ENCODE data around the gene CHMP1B.
"Not testable (repeated sequence)": the region's sequence is repeated elsewhere in the genome, so short reads cannot be mapped to it uniquely, and the experiment has no call there.

The CHMP1B gene

DNA sequence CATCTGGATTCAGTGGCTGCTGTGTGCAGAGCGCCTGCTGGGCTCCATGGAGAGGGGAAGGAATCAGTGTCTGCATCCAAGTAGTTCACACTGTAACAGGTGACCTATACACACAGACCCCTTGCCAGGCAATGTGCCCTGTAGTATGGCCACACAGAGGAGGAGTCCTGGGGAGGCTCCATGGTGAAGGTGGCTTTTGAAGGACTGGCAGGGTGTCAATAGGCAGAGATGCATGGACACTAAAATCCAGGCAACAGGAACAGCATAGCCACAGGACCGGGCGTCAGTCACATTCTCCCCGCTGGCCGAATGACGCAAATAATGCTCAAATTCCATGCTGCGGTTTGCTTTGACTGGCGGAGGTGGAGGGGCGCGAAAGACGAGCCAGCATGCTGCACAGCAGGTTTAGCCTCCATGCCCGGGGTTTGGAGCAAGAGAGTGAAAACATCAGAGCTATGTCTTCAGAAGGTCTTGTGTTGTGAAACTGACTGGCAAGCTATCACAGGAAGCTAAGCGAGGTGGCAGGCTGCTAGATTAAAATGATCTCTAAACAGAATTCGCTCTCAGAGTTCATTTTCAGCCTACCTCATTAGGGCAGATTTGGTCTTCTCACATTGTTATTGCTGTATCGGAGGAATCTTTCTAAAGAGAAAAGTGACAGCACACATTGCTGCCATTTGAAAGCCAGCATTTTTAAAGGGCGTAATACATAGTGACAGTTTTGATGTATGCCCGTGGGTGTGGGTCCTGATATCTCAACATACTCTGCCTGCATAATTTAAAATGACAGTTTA is 1.2 kb upstream of the CHMP1B start:
- Histone ChIP-seq H2AFZ (ENCODE audit: low read length) (peak overlapping the region; percentile 89), H3K9ac (ENCODE audit: low read length) (peak overlapping the region; percentile 90), H3K27me3 (replicated peaks; ENCODE audit: insufficient read depth, low read length) (no peaks in the 10 kb centered on the region), H3K9me2 (replicated peaks; ENCODE audit: insufficient read depth, low read length) (no peaks in the 10 kb centered on the region), H3K36me3 (replicated peaks; ENCODE audit: insufficient read depth, low read length) (no peaks in the 10 kb centered on the region), H4K20me1 (ENCODE audit: insufficient read depth, low read length) (no peaks in the 10 kb centered on the region), H3K27ac (ENCODE audit: low read length) (peak overlapping the region; percentile 60), H3K4me1 (ENCODE audit: low read length) (peaks cover 9% of the 10 kb centered on the region), H3K4me3 (ENCODE audit: low read length) (peak overlapping the region; percentile 86), H3K79me2 (ENCODE audit: low read length) (peaks cover 24% of the 10 kb centered on the region), H3F3A (ENCODE audit: insufficient read depth, low read length) (peaks cover 9% of the 10 kb centered on the region), H3K9me3 (replicated peaks; ENCODE audit: insufficient read depth, low read length) (no peaks in the 10 kb centered on the region), H3K4me2 (ENCODE audit: low read depth, low read length) (peak overlapping the region; percentile 99)
- peak; percentile 34 for DNase-seq
- TF ChIP-seq EZH2 (optimal IDR thresholded peaks at IDR 0.05; ENCODE audit: low read depth, low read length) (no peak), EZH2phosphoT487 (IDR thresholded peaks at IDR 0.05; ENCODE audit: low read length) (no peak)
- TF ChIP-seq, protein P1, sequence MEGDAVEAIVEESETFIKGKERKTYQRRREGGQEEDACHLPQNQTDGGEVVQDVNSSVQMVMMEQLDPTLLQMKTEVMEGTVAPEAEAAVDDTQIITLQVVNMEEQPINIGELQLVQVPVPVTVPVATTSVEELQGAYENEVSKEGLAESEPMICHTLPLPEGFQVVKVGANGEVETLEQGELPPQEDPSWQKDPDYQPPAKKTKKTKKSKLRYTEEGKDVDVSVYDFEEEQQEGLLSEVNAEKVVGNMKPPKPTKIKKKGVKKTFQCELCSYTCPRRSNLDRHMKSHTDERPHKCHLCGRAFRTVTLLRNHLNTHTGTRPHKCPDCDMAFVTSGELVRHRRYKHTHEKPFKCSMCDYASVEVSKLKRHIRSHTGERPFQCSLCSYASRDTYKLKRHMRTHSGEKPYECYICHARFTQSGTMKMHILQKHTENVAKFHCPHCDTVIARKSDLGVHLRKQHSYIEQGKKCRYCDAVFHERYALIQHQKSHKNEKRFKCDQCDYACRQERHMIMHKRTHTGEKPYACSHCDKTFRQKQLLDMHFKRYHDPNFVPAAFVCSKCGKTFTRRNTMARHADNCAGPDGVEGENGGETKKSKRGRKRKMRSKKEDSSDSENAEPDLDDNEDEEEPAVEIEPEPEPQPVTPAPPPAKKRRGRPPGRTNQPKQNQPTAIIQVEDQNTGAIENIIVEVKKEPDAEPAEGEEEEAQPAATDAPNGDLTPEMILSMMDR (IDR thresholded peaks at IDR 0.05; ENCODE audit: low read length), result no peak

GRCh38 chr18:11850821-11851145 is 430 bp upstream of the CHMP1B start:
- Histone ChIP-seq H3K9me3 (replicated peaks; ENCODE audit: insufficient read depth, low read length) (no peaks in the 10 kb centered on the region), H3K4me2 (ENCODE audit: low read depth, low read length) (peak overlapping the region; percentile 99), H3F3A (ENCODE audit: insufficient read depth, low read length) (peaks cover 9% of the 10 kb centered on the region), H3K27me3 (replicated peaks; ENCODE audit: insufficient read depth, low read length) (no peaks in the 10 kb centered on the region), H3K4me1 (ENCODE audit: low read length) (peaks cover 9% of the 10 kb centered on the region), H3K9ac (ENCODE audit: low read length) (peak overlapping the region; percentile 90), H3K9me2 (replicated peaks; ENCODE audit: insufficient read depth, low read length) (no peaks in the 10 kb centered on the region), H3K36me3 (replicated peaks; ENCODE audit: insufficient read depth, low read length) (no peaks in the 10 kb centered on the region), H3K4me3 (ENCODE audit: low read length) (peak overlapping the region; percentile 86), H3K79me2 (ENCODE audit: low read length) (peaks cover 24% of the 10 kb centered on the region), H4K20me1 (ENCODE audit: insufficient read depth, low read length) (no peaks in the 10 kb centered on the region), H2AFZ (ENCODE audit: low read length) (peak overlapping the region; percentile 89), H3K27ac (ENCODE audit: low read length) (peak overlapping the region; percentile 60)
- TF ChIP-seq, protein P1 (IDR thresholded peaks at IDR 0.05; ENCODE audit: low read length), result no peak
- DNase-seq, result no peak

- no peak for TF ChIP-seq EZH2phosphoT487 (IDR thresholded peaks at IDR 0.05; ENCODE audit: low read length)
- TF ChIP-seq, protein P1 (IDR thresholded peaks at IDR 0.05; ENCODE audit: low read length), result no peak
- no peak for TF ChIP-seq EZH2 (optimal IDR thresholded peaks at IDR 0.05; ENCODE audit: low read depth, low read length)
- Histone ChIP-seq H4K20me1 (ENCODE audit: insufficient read depth, low read length) (no peaks in the 10 kb centered on the region), H3K4me1 (ENCODE audit: low read length) (peaks cover 9% of the 10 kb centered on the region), H3K9me2 (replicated peaks; ENCODE audit: insufficient read depth, low read length) (no peaks in the 10 kb centered on the region), H3K9ac (ENCODE audit: low read length) (peak overlapping the region; percentile 90), H3K4me3 (ENCODE audit: low read length) (peak overlapping the region; percentile 86), H2AFZ (ENCODE audit: low read length) (peak overlapping the region; percentile 71), H3K9me3 (replicated peaks; ENCODE audit: insufficient read depth, low read length) (no peaks in the 10 kb centered on the region), H3K4me2 (ENCODE audit: low read depth, low read length) (peak overlapping the region; percentile 87), H3K27ac (ENCODE audit: low read length) (peak overlapping the region; percentile 60), H3K36me3 (replicated peaks; ENCODE audit: insufficient read depth, low read length) (no peaks in the 10 kb centered on the region), H3F3A (ENCODE audit: insufficient read depth, low read length) (peaks cover 9% of the 10 kb centered on the region), H3K27me3 (replicated peaks; ENCODE audit: insufficient read depth, low read length) (no peaks in the 10 kb centered on the region), H3K79me2 (ENCODE audit: low read length) (peaks cover 24% of the 10 kb centered on the region)
- peak; percentile 21 for DNase-seq
Observed at GRCh38 chr18:11851806-11852337, 659 bp downstream of the CHMP1B start.

GRCh38 chr18:11854554-11854953 is 3.3 kb downstream of the CHMP1B start:
- not testable (repeated sequence) for H3K27me3 ChIP-seq (replicated peaks; ENCODE audit: insufficient read depth, low read length); H3F3A ChIP-seq (ENCODE audit: insufficient read depth, low read length); H3K4me1 ChIP-seq (ENCODE audit: low read length); H3K9me2 ChIP-seq (replicated peaks; ENCODE audit: insufficient read depth, low read length); DNase-seq; H3K9me3 ChIP-seq (replicated peaks; ENCODE audit: insufficient read depth, low read length); H3K9ac ChIP-seq (ENCODE audit: low read length); H3K27ac ChIP-seq (ENCODE audit: low read length); H3K4me2 ChIP-seq (ENCODE audit: low read depth, low read length); H4K20me1 ChIP-seq (ENCODE audit: insufficient read depth, low read length); H3K36me3 ChIP-seq (replicated peaks; ENCODE audit: insufficient read depth, low read length); H2AFZ ChIP-seq (ENCODE audit: low read length); H3K4me3 ChIP-seq (ENCODE audit: low read length)
- peaks cover 24% of the 10 kb centered on the region for H3K79me2 ChIP-seq (ENCODE audit: low read length)

Measured in MM.1S (cell line).